Measurements from ENCODE around the gene GRIA4. TPM values are rescaled to one million over a fixed set of nuclear protein-coding genes. Genes with fewer than 3 reads are reported as not detected.

GRIA4 gene
- total RNA-seq, 4 donors from 2014 or later = not detected

- ATAC-seq (ENCODE audit: low FRiP score) = no peak
- no peak for TF ChIP-seq CTCF (IDR thresholded peaks at IDR 0.05)
- no peak for DNase-seq (ENCODE audit: low spot score)
Observed at GRCh38 chr11:105969756-105970155, 359.9 kb downstream of the GRIA4 start.

GRCh38 chr11:105975128-105975527, 365.3 kb downstream of the GRIA4 start:
- ATAC-seq (ENCODE audit: low FRiP score) (no peak), DNase-seq (ENCODE audit: low spot score) (no peak)
- TF ChIP-seq CTCF (IDR thresholded peaks at IDR 0.05) = no peak

DNA sequence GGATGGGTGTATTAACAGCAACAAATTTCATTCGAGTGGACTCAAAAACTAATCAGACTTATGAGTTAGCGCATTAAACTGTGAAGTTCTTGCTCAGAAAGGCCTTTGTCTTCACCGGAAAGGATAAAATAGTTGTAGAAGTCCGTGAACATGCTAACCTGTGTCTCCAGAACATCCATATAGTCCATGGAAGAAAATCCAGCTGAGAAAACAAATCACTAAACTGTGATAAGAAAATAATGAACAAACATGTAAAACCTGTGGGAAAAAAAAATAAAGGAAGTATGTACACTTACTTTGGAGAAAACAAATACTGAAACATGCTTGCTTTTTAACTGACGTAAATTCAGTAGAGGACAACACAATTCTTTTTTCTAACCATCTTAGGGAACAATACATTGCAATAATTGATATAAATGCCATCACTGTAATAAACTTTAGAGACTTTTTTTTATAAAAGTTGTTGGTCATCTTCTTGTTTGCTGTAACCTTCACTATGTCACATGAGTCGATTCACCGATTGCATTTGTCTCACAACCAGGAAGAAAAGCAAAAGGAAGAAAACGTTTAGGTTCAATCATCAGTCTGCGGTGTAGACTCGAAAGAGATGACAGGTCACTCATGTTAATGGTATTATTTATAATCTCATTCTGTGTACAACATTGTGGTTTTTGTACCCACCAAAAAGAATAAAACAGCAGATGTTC, 370.3 kb downstream of the GRIA4 start:
- TF ChIP-seq CTCF (IDR thresholded peaks at IDR 0.05) = no peak
- no peak for DNase-seq (ENCODE audit: low spot score)
- no peak for ATAC-seq (ENCODE audit: low FRiP score)

DNA sequence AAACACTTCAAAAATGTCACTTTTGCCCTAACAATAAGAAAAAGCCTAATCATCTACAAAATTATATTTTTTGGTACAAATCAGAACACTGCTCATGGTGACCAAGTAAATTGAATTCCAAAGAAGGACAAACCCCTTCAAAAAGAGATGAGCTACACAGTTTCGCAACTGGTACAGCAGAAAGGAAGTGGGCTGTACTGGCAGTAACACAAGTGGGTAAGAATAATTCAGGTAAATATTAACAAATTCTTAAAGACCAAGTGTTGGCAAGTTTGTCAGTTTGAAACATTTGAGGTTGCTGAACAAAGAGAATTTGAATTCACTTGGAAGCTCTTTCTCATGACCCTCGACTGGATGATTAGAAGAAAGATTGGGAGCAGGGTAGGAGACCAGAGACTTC, 376.7 kb downstream of the GRIA4 start:
- ATAC-seq (ENCODE audit: low FRiP score) (no peak), DNase-seq (ENCODE audit: low spot score) (no peak)
- no peak for TF ChIP-seq CTCF (IDR thresholded peaks at IDR 0.05)

DNA sequence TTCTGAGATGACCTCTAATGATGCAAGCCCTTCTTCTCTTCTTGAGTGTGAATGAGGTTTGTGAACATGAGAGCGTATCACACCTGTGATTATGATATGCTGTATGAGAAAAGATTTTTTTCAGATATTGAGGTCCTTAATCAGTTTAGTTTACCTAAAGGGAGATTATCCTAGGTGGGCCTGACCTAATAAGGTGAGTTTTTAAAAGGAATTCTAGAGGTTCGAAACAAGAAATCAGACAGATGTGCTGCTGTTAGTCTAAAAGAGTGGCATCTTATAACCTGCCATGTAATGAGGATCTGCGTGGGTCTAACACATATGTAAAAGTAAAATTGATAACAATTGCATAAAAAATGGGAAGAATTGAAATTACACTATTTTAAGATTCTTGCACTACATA, 378.3 kb downstream of the GRIA4 start:
- DNase-seq (ENCODE audit: low spot score) (no peak), ATAC-seq (ENCODE audit: low FRiP score) (no peak)
- no peak for TF ChIP-seq CTCF (IDR thresholded peaks at IDR 0.05)

GRCh38 chr11:105989124-105989523, 379.3 kb downstream of the GRIA4 start:
- DNase-seq (ENCODE audit: low spot score) = no peak
- no peak for TF ChIP-seq CTCF (IDR thresholded peaks at IDR 0.05)
- ATAC-seq (ENCODE audit: low FRiP score) = no peak

- no peak for TF ChIP-seq CTCF (IDR thresholded peaks at IDR 0.05)
- ATAC-seq (ENCODE audit: low FRiP score) (no peak), DNase-seq (ENCODE audit: low spot score) (no peak)
Observed at GRCh38 chr11:105991888-105992287, 382.0 kb downstream of the GRIA4 start.
